Loucy (cell line): ENCODE measurements around the gene DDX18.

Experiments used
- EZH2phosphoT487 ChIP-seq: fragments of 200-600 bp; IDR thresholded peaks from 2 replicates; pipeline ENCODE4 v1.6.1; 2018; ENCODE audit warnings: antibody characterized with exemption, mild to moderate bottlenecking, moderate library complexity, borderline replicate concordance
- TF ChIP-seq, protein P1 (sequence below): fragments of 200-600 bp; sonication (generic); conservative IDR thresholded peaks from 2 replicates; pipeline ENCODE4 v1.5.1; 2014; ENCODE audit warnings: mild to moderate bottlenecking, antibody characterized with exemption, low read length

DNA sequence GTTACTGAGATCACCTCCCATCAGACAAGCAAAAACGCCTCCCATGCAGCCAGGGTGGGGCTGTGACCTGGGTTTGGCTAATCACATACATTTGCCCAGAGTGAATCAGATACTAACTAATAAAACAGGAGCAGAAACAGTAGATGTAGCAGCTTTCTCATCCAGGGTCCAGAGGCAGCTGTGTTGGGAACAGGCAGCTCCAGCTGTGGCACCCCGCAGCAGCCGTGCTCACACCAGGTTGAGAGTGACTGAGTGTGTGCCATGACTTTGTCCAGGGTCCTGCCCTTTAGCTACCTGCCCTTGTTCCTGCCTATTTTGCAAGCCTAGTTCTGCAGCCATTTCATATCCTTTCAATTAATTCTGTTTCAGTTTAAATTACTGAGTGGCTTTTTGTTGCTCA is 20.5 kb downstream of the DDX18 start:
- TF ChIP-seq, protein P1, sequence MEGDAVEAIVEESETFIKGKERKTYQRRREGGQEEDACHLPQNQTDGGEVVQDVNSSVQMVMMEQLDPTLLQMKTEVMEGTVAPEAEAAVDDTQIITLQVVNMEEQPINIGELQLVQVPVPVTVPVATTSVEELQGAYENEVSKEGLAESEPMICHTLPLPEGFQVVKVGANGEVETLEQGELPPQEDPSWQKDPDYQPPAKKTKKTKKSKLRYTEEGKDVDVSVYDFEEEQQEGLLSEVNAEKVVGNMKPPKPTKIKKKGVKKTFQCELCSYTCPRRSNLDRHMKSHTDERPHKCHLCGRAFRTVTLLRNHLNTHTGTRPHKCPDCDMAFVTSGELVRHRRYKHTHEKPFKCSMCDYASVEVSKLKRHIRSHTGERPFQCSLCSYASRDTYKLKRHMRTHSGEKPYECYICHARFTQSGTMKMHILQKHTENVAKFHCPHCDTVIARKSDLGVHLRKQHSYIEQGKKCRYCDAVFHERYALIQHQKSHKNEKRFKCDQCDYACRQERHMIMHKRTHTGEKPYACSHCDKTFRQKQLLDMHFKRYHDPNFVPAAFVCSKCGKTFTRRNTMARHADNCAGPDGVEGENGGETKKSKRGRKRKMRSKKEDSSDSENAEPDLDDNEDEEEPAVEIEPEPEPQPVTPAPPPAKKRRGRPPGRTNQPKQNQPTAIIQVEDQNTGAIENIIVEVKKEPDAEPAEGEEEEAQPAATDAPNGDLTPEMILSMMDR, result no peak
- TF ChIP-seq EZH2phosphoT487, result no peak
